A204.1 (cell line): ENCODE results near the gene KDM8.

Source experiments
- FAIRE-seq: peaks from 2 replicates; lab custom pipeline; 2012; peaks lifted over from hg19 to GRCh38; lab: Jason Lieb, UNC

KDM8 gene

GRCh38 chr16:27231692-27232060 lies 28.4 kb downstream of the KDM8 start:
- FAIRE-seq = no peak

- FAIRE-seq = no peak
Observed at GRCh38 chr16:27232061-27232900, 29.0 kb downstream of the KDM8 start.

GRCh38 chr16:27232901-27233625 lies 29.7 kb downstream of the KDM8 start:
- FAIRE-seq = no peak

GRCh38 chr16:27233731-27234130 lies 30.4 kb downstream of the KDM8 start:
- FAIRE-seq = no peak

GRCh38 chr16:27234171-27234570 lies 30.8 kb downstream of the KDM8 start:
- no peak for FAIRE-seq

- no peak for FAIRE-seq
Observed at GRCh38 chr16:27234603-27235002, 31.3 kb downstream of the KDM8 start.

- FAIRE-seq = no peak
Observed at GRCh38 chr16:27235055-27235937, 32.0 kb downstream of the KDM8 start.

- FAIRE-seq = no peak
Observed at GRCh38 chr16:27235938-27236245, 32.6 kb downstream of the KDM8 start.

GRCh38 chr16:27236635-27237218 lies 33.4 kb downstream of the KDM8 start:
- FAIRE-seq = no peak

- no peak for FAIRE-seq
Observed at GRCh38 chr16:27237219-27238015, 34.1 kb downstream of the KDM8 start.

- no peak for FAIRE-seq
Observed at GRCh38 chr16:27238016-27238587, 34.8 kb downstream of the KDM8 start.

GRCh38 chr16:27238591-27238990 lies 35.3 kb downstream of the KDM8 start:
- FAIRE-seq = no peak

- FAIRE-seq = no peak
Observed at GRCh38 chr16:27239026-27239425, 35.7 kb downstream of the KDM8 start.

GRCh38 chr16:27239906-27240655 lies 36.8 kb downstream of the KDM8 start:
- no peak for FAIRE-seq

GRCh38 chr16:27240948-27241531 lies 37.7 kb downstream of the KDM8 start:
- FAIRE-seq = no peak

GRCh38 chr16:27241658-27242057 lies 38.3 kb downstream of the KDM8 start:
- FAIRE-seq = no peak

GRCh38 chr16:27242398-27242797 lies 39.1 kb downstream of the KDM8 start:
- FAIRE-seq = no peak

- FAIRE-seq = no peak
Observed at GRCh38 chr16:27242868-27243590, 39.7 kb downstream of the KDM8 start.

- FAIRE-seq = no peak
Observed at GRCh38 chr16:27243725-27244362, 40.5 kb downstream of the KDM8 start.
